CD4-positive, alpha-beta memory T cell (primary cell): ENCODE data around the gene TBC1D7. TPM values are rescaled to one million over a fixed set of nuclear protein-coding genes. Genes with fewer than 3 reads are reported as not detected.

ENCODE experiments used
- CTCF ChIA-PET: fragments of 350-600 bp; sonication (Branson Sonifier 250); formaldehyde crosslinking; loops from one replicate; lab custom pipeline; 2021; ENCODE audit warnings: inconsistent platforms; ENCODE audit not compliant: partially characterized antibody; lab: Charles Lee
- POLR2A ChIA-PET: fragments of 350-600 bp; sonication (Branson Sonifier 250); formaldehyde crosslinking; loops from one replicate; lab custom pipeline; 2021; ENCODE audit not compliant: partially characterized antibody; lab: Charles Lee
- DNase-seq, 5 donors: peaks; one replicate each; pipeline versions ENCODE4 v3.0.0 to v3.0.0-alpha.2; 2020 to 2022; ENCODE audit warnings: mixed read lengths in 1 of 5
- H3K27ac ChIP-seq: one replicate; pipeline ENCODE4 v1.7.0; 2013; ENCODE audit warnings: low read depth, low read length
- H3K27me3 ChIP-seq: 2 replicates; pipeline ENCODE4 v1.7.0; 2013; ENCODE audit warnings: mild to moderate bottlenecking, low read length, moderate library complexity; ENCODE audit not compliant: insufficient read depth
- H3K36me3 ChIP-seq: 2 replicates; pipeline ENCODE4 v1.7.0; 2013; ENCODE audit warnings: mild to moderate bottlenecking, low read length, moderate library complexity; ENCODE audit not compliant: insufficient read depth
- H3K4me1 ChIP-seq: 2 replicates; pipeline ENCODE4 v1.7.0; 2013; ENCODE audit warnings: mild to moderate bottlenecking, low read length, moderate library complexity; ENCODE audit not compliant: insufficient read depth
- H3K4me3 ChIP-seq, 2 donors: one replicate each; pipeline ENCODE4 v1.7.0; 2013; ENCODE audit warnings: low read length in 2 of 2, mild to moderate bottlenecking in 1 of 2
- H3K9me3 ChIP-seq, 2 donors: one replicate each; pipeline ENCODE4 v1.7.0; 2013; ENCODE audit warnings: low read length in 2 of 2, control low read depth in 1 of 2; ENCODE audit not compliant: control insufficient read depth in 1 of 2
- H3K27ac Mint-ChIP-seq, 7 donors: one replicate each; pipeline ENCODE4 v1.8.0; 2020 to 2021; ENCODE audit warnings: mixed read lengths in 7 of 7, mild to moderate bottlenecking in 6 of 7, inconsistent platforms in 3 of 7, moderate library complexity in 3 of 7
- H3K27me3 Mint-ChIP-seq, 2 donors: one replicate each; pipeline ENCODE4 v1.8.0; 2020 to 2021; ENCODE audit warnings: mixed read lengths in 2 of 2
- H3K36me3 Mint-ChIP-seq, 2 donors: one replicate each; pipeline ENCODE4 v1.8.0; 2020 to 2021; ENCODE audit warnings: mixed read lengths in 2 of 2, inconsistent platforms in 1 of 2, mild to moderate bottlenecking in 1 of 2
- H3K4me1 Mint-ChIP-seq, 4 donors: one replicate each; pipeline ENCODE4 v1.8.0; 2020 to 2021; ENCODE audit warnings: mixed read lengths in 4 of 4, mild to moderate bottlenecking in 1 of 4
- H3K4me3 Mint-ChIP-seq, 8 donors: one replicate each; pipeline ENCODE4 v1.8.0; 2020 to 2021; ENCODE audit warnings: mixed read lengths in 8 of 8, mild to moderate bottlenecking in 7 of 8, moderate library complexity in 6 of 8, inconsistent platforms in 3 of 8
- H3K9me3 Mint-ChIP-seq, 8 donors: one replicate each; pipeline ENCODE4 v1.8.0; 2020 to 2021; ENCODE audit warnings: mixed read lengths in 8 of 8, mild to moderate bottlenecking in 5 of 8, inconsistent platforms in 3 of 8, moderate library complexity in 1 of 8
- intact Hi-C: fragments of 100-400 bp; cut with micrococcal nuclease; formaldehyde crosslinking; loops from one replicate; pipeline ENCODE4 v1.15.1; 2023
- polyA plus RNA-seq, 2 donors: library from polyadenylated mRNA; unstranded; fragments of 300-500 nt; fragmentation: Illumina TruSeq; gene quantifications; one replicate each; pipeline ENCODE4 v1.2.3, GENCODE V29; 2021
- total RNA-seq, 2 experiments: library from RNA; stranded (reverse); gene quantifications; one replicate each; pipeline ENCODE4 v1.2.3, GENCODE V29; 2021

The TBC1D7 gene
- total and polyA plus RNA-seq, 4 experiments from 2014 or later: 12.6 to 24.5 (median 14.7) TPM

DNA sequence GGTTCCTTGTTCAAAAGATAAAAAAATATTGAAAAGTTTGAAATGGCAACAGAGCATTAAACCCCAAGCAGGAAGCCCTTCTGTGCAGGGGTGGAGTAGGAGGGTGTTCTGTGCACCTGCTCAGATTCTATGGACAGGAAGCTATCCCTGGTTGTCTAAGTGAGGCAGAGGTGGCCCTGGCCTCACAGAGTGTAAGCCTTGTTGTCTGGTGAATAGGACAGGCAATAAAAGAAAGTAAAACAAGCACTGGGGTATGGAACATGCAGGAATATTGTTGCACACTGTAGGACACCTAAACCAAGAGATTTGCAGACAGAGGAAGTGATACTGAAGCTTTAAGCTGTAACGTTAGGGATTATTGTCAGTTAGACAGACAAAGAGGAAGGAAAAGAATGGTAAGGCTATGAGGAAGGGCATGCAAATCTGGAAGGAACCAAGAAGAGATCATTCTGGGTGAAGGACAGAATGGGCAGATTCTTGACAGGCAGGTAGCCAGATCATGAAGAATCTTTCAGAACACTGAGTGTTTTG is 66.8 kb downstream of the TBC1D7 start:
- no peaks in the 10 kb centered on the region for H3K9me3 ChIP-seq
- POLR2A ChIA-PET: no interaction called here
- DNase-seq: no peak
- H3K27me3 ChIP-seq: no peaks in the 10 kb centered on the region
- intact Hi-C loops: no loop called here
- peaks cover 0 to 5% (median 1%) of the 10 kb centered on the region in 8 donors for H3K9me3 Mint-ChIP-seq
- CTCF ChIA-PET: no interaction called here
- H3K27ac ChIP-seq: no peak overlapping the region
- H3K36me3 Mint-ChIP-seq: peaks cover 0 to 9% of the 10 kb centered on the region in 2 donors
- peaks cover 0 to 4% (median 3%) of the 10 kb centered on the region in 4 donors for H3K4me1 Mint-ChIP-seq
- H3K36me3 ChIP-seq: no peaks in the 10 kb centered on the region
- no peaks in the 10 kb centered on the region for H3K4me1 ChIP-seq
- peak overlapping the region in 1 of 7 donors; percentile 19 for H3K27ac Mint-ChIP-seq
- peaks cover 0 to 2% of the 10 kb centered on the region in 2 donors for H3K27me3 Mint-ChIP-seq
- no peak overlapping the region for H3K4me3 Mint-ChIP-seq
- no peak overlapping the region for H3K4me3 ChIP-seq

DNA sequence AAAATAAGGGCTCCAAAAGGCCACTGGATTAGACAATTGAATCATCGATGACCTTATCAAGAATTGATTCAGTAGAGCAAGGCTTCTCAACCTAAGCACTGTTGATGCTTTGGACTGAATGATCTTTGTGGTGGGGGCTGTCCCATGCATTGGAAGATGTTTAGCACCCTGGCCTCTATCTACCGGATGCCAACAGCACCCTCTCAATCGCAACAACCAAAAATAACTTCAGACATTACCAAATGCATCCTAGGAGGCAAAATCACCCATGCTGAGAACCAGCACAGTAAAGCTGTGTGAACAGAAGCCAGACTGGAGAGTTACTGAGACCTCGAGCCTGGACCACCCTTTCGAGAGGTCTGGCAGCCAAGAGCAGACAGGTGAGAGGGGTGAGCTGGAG is 67.5 kb downstream of the TBC1D7 start:
- intact Hi-C loops: no loop called here
- Histone ChIP-seq H3K4me1 (no peaks in the 10 kb centered on the region), H3K4me3 (no peak overlapping the region), H3K27me3 (no peaks in the 10 kb centered on the region), H3K36me3 (no peaks in the 10 kb centered on the region), H3K9me3 (no peaks in the 10 kb centered on the region), H3K27ac (no peak overlapping the region)
- DNase-seq: no peak
- Mint-ChIP-seq H3K27ac (no peak overlapping the region), H3K4me1 (peaks cover 0 to 4% (median 3%) of the 10 kb centered on the region in 4 donors), H3K27me3 (peaks cover 0 to 2% of the 10 kb centered on the region in 2 donors), H3K36me3 (peaks cover 0 to 3% of the 10 kb centered on the region in 2 donors), H3K4me3 (peak overlapping the region in 1 of 8 donors; percentile 9), H3K9me3 (peaks cover 0 to 8% (median 2%) of the 10 kb centered on the region in 8 donors)
- ChIA-PET POLR2A (no interaction called here), CTCF (no interaction called here)

DNA sequence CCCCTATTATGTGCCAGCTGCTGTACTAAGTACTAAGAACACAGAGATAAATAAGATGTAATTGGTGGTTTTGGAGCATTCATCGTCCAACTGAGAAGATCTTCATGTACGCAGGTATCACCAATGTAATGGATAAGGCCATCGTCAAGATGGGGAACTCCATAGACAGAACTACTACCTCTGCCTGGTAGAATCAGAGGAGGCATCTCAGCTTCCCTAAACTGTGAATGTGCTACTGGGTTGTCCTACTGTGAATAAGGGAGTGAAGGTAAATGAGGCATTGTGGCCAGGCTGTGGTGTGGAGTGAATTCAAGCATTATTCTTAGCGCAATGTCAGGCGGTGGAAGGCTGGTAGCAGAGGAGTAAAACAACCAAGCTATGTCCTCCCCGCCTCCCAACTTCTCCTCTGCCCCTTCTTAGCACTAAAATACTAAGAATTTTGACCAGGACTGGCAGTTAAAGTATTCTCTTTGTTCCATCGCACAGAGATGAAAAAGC is 68.2 kb downstream of the TBC1D7 start:
- Mint-ChIP-seq H3K27me3 (peaks cover 0 to 2% of the 10 kb centered on the region in 2 donors), H3K4me3 (no peak overlapping the region), H3K27ac (no peak overlapping the region), H3K4me1 (peaks cover 0 to 4% (median 3%) of the 10 kb centered on the region in 4 donors), H3K9me3 (peaks cover 0 to 8% (median 2%) of the 10 kb centered on the region in 8 donors), H3K36me3 (no peaks in the 10 kb centered on the region)
- no peaks in the 10 kb centered on the region for H3K27me3 ChIP-seq
- intact Hi-C loops: no loop called here
- ChIA-PET POLR2A (no interaction called here), CTCF (no interaction called here)
- H3K36me3 ChIP-seq: no peaks in the 10 kb centered on the region
- DNase-seq: no peak
- H3K9me3 ChIP-seq: no peaks in the 10 kb centered on the region
- H3K4me1 ChIP-seq: no peaks in the 10 kb centered on the region
- H3K27ac ChIP-seq: no peak overlapping the region
- no peak overlapping the region for H3K4me3 ChIP-seq

DNA sequence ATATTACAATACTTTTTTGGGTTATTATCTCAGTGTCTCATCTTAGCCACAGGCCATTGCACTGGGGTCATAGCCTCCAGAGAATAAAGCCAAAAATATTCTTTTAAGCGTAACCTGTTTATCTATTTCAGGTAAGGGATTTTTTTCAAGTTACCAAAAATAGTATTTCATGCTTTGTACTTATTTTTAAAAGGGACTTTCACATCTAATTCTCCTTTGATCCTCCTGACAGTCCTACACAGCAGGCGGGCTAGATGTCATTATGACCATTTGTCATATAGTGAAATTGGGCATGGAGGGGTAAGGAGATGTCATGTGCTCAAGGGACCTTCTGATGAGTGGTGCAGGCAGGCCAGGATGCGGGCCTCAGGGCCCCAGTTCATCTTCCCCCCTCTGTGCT is 68.9 kb downstream of the TBC1D7 start:
- no peaks in the 10 kb centered on the region for H3K27me3 ChIP-seq
- H3K4me1 Mint-ChIP-seq: peaks cover 0 to 4% (median 3%) of the 10 kb centered on the region in 4 donors
- ChIA-PET CTCF (no interaction called here), POLR2A (no interaction called here)
- H3K4me3 ChIP-seq: no peak overlapping the region
- no peak overlapping the region for H3K4me3 Mint-ChIP-seq
- peaks cover 0 to 2% of the 10 kb centered on the region in 2 donors for H3K27me3 Mint-ChIP-seq
- no peaks in the 10 kb centered on the region for H3K9me3 ChIP-seq
- DNase-seq: no peak
- intact Hi-C loops: no loop called here
- no peak overlapping the region for H3K27ac ChIP-seq
- H3K36me3 Mint-ChIP-seq: no peaks in the 10 kb centered on the region
- no peaks in the 10 kb centered on the region for H3K36me3 ChIP-seq
- peaks cover 0 to 8% (median 3%) of the 10 kb centered on the region in 8 donors for H3K9me3 Mint-ChIP-seq
- no peak overlapping the region for H3K27ac Mint-ChIP-seq
- H3K4me1 ChIP-seq: no peaks in the 10 kb centered on the region

DNA sequence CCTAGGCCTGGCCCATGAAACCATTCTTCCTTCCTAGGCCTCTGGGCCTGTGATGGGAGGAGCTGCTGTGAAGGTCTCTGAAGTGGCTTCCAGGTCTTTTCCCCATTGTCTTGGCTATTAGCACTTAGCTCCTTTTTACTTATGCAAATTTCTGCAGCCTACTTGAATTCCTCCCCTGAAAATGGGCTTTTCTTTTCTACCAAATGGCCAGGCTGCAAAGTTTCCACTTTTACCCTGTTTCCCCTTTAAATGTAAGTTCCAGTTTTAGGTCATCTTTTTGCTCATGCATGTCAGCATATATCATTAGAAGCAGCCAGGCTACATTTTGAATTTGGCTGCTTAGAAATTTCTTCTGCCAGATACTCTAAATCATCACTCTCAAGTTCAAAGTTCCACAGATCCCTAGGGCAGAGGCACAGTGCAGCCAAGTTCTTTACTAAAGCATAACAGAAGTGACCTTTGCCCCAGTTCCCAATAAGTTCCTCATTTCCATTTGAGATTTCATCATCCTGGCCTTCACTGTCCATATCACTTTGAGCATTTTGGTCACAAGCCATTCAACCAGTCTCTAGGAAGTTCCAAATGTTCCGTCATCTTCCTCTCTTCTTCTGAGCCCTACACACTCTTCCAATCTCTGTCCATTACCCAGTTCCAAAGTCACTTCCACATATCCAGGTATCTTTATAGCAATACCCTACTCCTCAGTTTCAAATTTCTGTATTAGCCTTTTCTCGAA is 71.9 kb downstream of the TBC1D7 start:
- H3K4me3 Mint-ChIP-seq: no peak overlapping the region
- CTCF ChIA-PET: no interaction called here
- Histone ChIP-seq H3K4me3 (no peak overlapping the region), H3K4me1 (no peaks in the 10 kb centered on the region), H3K9me3 (no peaks in the 10 kb centered on the region), H3K27ac (no peak overlapping the region), H3K27me3 (no peaks in the 10 kb centered on the region), H3K36me3 (no peaks in the 10 kb centered on the region)
- no peaks in the 10 kb centered on the region for H3K36me3 Mint-ChIP-seq
- peaks cover 0 to 8% (median 3%) of the 10 kb centered on the region in 8 donors for H3K9me3 Mint-ChIP-seq
- no peaks in the 10 kb centered on the region for H3K27me3 Mint-ChIP-seq
- peaks cover 0 to under 1% (median under 1%) of the 10 kb centered on the region in 4 donors for H3K4me1 Mint-ChIP-seq
- intact Hi-C loops: no loop called here
- DNase-seq: no peak
- POLR2A ChIA-PET: no interaction called here
- H3K27ac Mint-ChIP-seq: no peak overlapping the region

Other genes starting within 250 kb of the TBC1D7 start
- gene GFOD1, start 159.1 kb upstream of the TBC1D7 start, total RNA-seq: 1 to 10 TPM in 1 of 2 experiments, under 1 TPM in 1; 0.97 to 1.1 TPM
- under 1 TPM in 1 of 2 donors, not detected in 1; 0.95 TPM for gene GFOD1, start 159.1 kb upstream of the TBC1D7 start, polyA plus RNA-seq
- gene SIRT5, start 246.1 kb upstream of the TBC1D7 start, total RNA-seq: 10 to 100 TPM; 18.9 to 20.6 TPM
- gene SIRT5, start 246.1 kb upstream of the TBC1D7 start, polyA plus RNA-seq: 10 to 100 TPM; 13.2 to 17.0 TPM